ENCODE measurements around the gene DTNA. TPM values are rescaled to one million over a fixed set of nuclear protein-coding genes. Genes with fewer than 3 reads are reported as not detected.

The DTNA gene
- total RNA-seq, 1 experiment from 2014 or later, result not detected

GRCh38 chr18:34864836-34865497 is 154.9 kb downstream of the DTNA start:
- no peaks in the 10 kb centered on the region for H3K9me3 Mint-ChIP-seq (ENCODE audit: unreplicated experiment)
- CTCF ChIA-PET, result interaction anchor here (1.2 to 4.2 kb wide), 4 partner anchors 20 to 278 kb away, joined by 3 to 26 read pairs (median 6); no protein-coding TSS in a partner anchor
- intact Hi-C loops (cut with micrococcal nuclease), result loop anchor here (5.0 to 10.0 kb wide), 2 partner anchors 110 to 492 kb away; no protein-coding TSS in a partner anchor

DNA sequence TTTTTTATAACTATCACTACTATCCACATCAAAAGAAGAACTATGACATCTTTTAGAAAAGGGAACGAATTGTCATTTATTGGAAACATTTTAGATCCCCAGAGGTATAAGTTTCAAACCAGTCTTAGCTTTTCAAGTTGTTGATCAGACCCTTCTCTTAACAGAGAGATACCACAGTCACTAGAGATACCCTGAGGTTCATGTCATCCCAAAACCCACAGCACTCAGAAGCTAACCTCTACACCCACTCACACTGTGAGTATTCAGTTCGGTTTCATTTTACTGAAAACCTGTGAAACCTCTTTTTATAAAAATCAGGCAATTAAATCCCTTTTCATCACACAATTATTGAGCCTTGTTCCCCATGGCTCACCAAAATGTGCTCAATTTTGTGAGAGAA is 156.2 kb downstream of the DTNA start:
- Mint-ChIP-seq H3K27ac (ENCODE audit: low read depth, unreplicated experiment) (no peak overlapping the region), H3K9me3 (ENCODE audit: unreplicated experiment) (no peaks in the 10 kb centered on the region), H3K27me3 (ENCODE audit: insufficient read depth, unreplicated experiment) (no peaks in the 10 kb centered on the region), H3K36me3 (ENCODE audit: insufficient read depth, unreplicated experiment) (no peaks in the 10 kb centered on the region), H3K4me3 (ENCODE audit: unreplicated experiment) (no peak overlapping the region), H3K4me1 (ENCODE audit: insufficient read depth, unreplicated experiment) (no peaks in the 10 kb centered on the region)
- no TSS peak for BruUV-seq (replicated peaks)
- intact Hi-C loops (cut with micrococcal nuclease), result loop anchor here (2.0 to 10.0 kb wide), 3 partner anchors 108 to 276 kb away; no protein-coding TSS in a partner anchor
- no peak for TF ChIP-seq CTCF (IDR thresholded peaks at IDR 0.05; ENCODE audit: unreplicated experiment)
- ChIA-PET POLR2A (no interaction called here), CTCF (interaction anchor here (0.5 to 4.2 kb wide), 22 partner anchors 8 to 1777 kb away, joined by 3 to 26 read pairs (median 4); partner anchors contain the start of gene ZNF397)
- no peak for DNase-seq (ENCODE audit: unreplicated experiment)

More at GRCh38 chr18:34864836-34865497, 154.9 kb downstream of the DTNA start:
- BruUV-seq (replicated peaks), result no TSS peak
- POLR2A ChIA-PET, result interaction anchor here (0.7 kb wide), 1 partner anchor 423 kb away, joined by 3 read pairs; no protein-coding TSS in a partner anchor
- Mint-ChIP-seq H3K36me3 (ENCODE audit: insufficient read depth, unreplicated experiment) (no peaks in the 10 kb centered on the region), H3K4me1 (ENCODE audit: insufficient read depth, unreplicated experiment) (peaks cover 5% of the 10 kb centered on the region), H3K4me3 (ENCODE audit: unreplicated experiment) (no peak overlapping the region), H3K27ac (ENCODE audit: low read depth, unreplicated experiment) (no peak overlapping the region), H3K27me3 (ENCODE audit: insufficient read depth, unreplicated experiment) (no peaks in the 10 kb centered on the region)
- TF ChIP-seq CTCF (IDR thresholded peaks at IDR 0.05; ENCODE audit: unreplicated experiment), result no peak
- no peak for DNase-seq (ENCODE audit: unreplicated experiment)

- peak; percentile 19 for DNase-seq (ENCODE audit: unreplicated experiment)
- ChIA-PET CTCF (interaction anchor here (0.5 to 4.2 kb wide), 22 partner anchors 9 to 1776 kb away, joined by 3 to 26 read pairs (median 4); partner anchors contain the start of gene ZNF397), POLR2A (no interaction called here)
- no TSS peak for BruUV-seq (replicated peaks)
- TF ChIP-seq CTCF (IDR thresholded peaks at IDR 0.05; ENCODE audit: unreplicated experiment), result peak; percentile 48
- Mint-ChIP-seq H3K27me3 (ENCODE audit: insufficient read depth, unreplicated experiment) (no peaks in the 10 kb centered on the region), H3K27ac (ENCODE audit: low read depth, unreplicated experiment) (no peak overlapping the region), H3K4me1 (ENCODE audit: insufficient read depth, unreplicated experiment) (no peaks in the 10 kb centered on the region), H3K36me3 (ENCODE audit: insufficient read depth, unreplicated experiment) (no peaks in the 10 kb centered on the region), H3K4me3 (ENCODE audit: unreplicated experiment) (no peak overlapping the region), H3K9me3 (ENCODE audit: unreplicated experiment) (no peaks in the 10 kb centered on the region)
- intact Hi-C loops (cut with micrococcal nuclease), result loop anchor here (2.0 to 10.0 kb wide), 3 partner anchors 108 to 276 kb away; no protein-coding TSS in a partner anchor
Measured at GRCh38 chr18:34866739-34867138, 156.6 kb downstream of the DTNA start.

DNA sequence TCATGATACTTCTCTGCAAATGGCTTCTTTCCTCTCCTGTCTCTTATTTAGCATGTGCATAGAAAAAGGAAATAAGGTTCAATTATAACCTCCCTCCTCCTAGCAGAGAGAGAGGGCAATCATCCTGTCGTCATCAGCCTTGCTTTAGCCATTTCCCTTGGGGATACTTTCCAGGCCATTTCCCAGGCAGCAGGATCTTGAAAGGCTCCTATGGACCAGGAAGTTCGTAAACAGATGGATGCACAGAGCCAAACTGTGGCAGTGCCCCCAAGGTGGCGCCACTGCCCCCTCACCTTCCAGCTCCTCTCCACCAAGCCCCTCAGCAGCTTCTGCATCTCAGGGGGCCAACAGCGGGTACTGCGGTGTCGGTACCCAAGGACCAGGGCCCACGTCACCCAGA is 157.4 kb downstream of the DTNA start:
- peak; percentile 7 for TF ChIP-seq CTCF (IDR thresholded peaks at IDR 0.05; ENCODE audit: unreplicated experiment)
- DNase-seq (ENCODE audit: unreplicated experiment), result no peak
- Mint-ChIP-seq H3K36me3 (ENCODE audit: insufficient read depth, unreplicated experiment) (no peaks in the 10 kb centered on the region), H3K27me3 (ENCODE audit: insufficient read depth, unreplicated experiment) (no peaks in the 10 kb centered on the region), H3K4me3 (ENCODE audit: unreplicated experiment) (no peak overlapping the region), H3K27ac (ENCODE audit: low read depth, unreplicated experiment) (no peak overlapping the region), H3K9me3 (ENCODE audit: unreplicated experiment) (no peaks in the 10 kb centered on the region), H3K4me1 (ENCODE audit: insufficient read depth, unreplicated experiment) (no peaks in the 10 kb centered on the region)
- POLR2A ChIA-PET, result no interaction called here
- intact Hi-C loops (cut with micrococcal nuclease), result loop anchor here (2.0 to 10.0 kb wide), 3 partner anchors 107 to 275 kb away; no protein-coding TSS in a partner anchor
- BruUV-seq (replicated peaks), result no TSS peak
- CTCF ChIA-PET, result interaction anchor here (0.6 to 2.4 kb wide), 15 partner anchors 15 to 373 kb away, joined by 3 to 11 read pairs (median 4); partner anchors contain the start of gene ZNF397
